ENCODE results near the gene PMS2.

- TF ChIP-seq CTCF (IDR thresholded peaks at IDR 0.05 in 2 of 3, conservative IDR thresholded peaks at IDR 0.05 in 1 of 3; ENCODE audit: borderline replicate concordance in 1 of 3, insufficient read depth in 1 of 3, low read depth in 2 of 3, low read length in 2 of 3) (no peak), POLR2A (IDR thresholded peaks at IDR 0.05; ENCODE audit: borderline replicate concordance, extremely low read depth, insufficient read depth, insufficient read length) (no peak), ELF1 (IDR thresholded peaks at IDR 0.05; ENCODE audit: borderline replicate concordance, low read depth) (no peak), EGR1 (IDR thresholded peaks at IDR 0.05; ENCODE audit: low read depth) (no peak)
These were observed 47.8 kb upstream of the PMS2 start for GRCh38 chr7:6056616-6057015.
